Endothelial cell of umbilical vein (primary cell): ENCODE measurements around the gene AKAP13. TPM values are rescaled to one million over a fixed set of nuclear protein-coding genes. Genes with fewer than 3 reads are reported as not detected.

Source experiments
- BruUV-seq: library from RNA; stranded (reverse); fragments of 400-500 nt; replicated peaks from 2 replicates; lab custom pipeline; 2021; lab: Mats Ljungman, UMichigan
- CTCF ChIA-PET: fragments of 300-600, 350-600 bp; sonication (Branson Sonifier 250); formaldehyde crosslinking; loops from one replicate; lab custom pipeline; 2021; ENCODE audit warnings: antibody characterized with exemption, inconsistent platforms; lab: Charles Lee
- POLR2A ChIA-PET: fragments of 300-600, 350-600 bp; sonication (Branson Sonifier 250); formaldehyde crosslinking; loops from one replicate; lab custom pipeline; 2021; ENCODE audit warnings: antibody characterized with exemption, inconsistent platforms; lab: Charles Lee
- DNase-seq: peaks from one replicate; pipeline ENCODE4 v3.0.0-alpha.2; 2011; ENCODE audit warnings: low read depth, low spot score
- FAIRE-seq: peaks from 2 replicates; lab custom pipeline; 2011; peaks lifted over from hg19 to GRCh38; lab: Jason Lieb, UNC
- H2AFZ ChIP-seq: 2 replicates; pipeline ENCODE4 v1.6.0; 2012; ENCODE audit warnings: low read depth, low read length, control low read depth, inconsistent platforms
- H3K27ac ChIP-seq: 2 replicates; pipeline ENCODE4 v1.5.1; 2011; ENCODE audit warnings: low read depth, mild to moderate bottlenecking, control low read depth, low read length, moderate library complexity; ENCODE audit not compliant: insufficient read depth
- H3K27me3 ChIP-seq, 2 experiments: 2 replicates each; pipeline versions ENCODE4 v1.6.0 to v1.6.1; 2011; ENCODE audit warnings: low read length in 2 of 2, mixed read lengths in 1 of 2; ENCODE audit not compliant: control insufficient read depth in 2 of 2, insufficient read depth in 2 of 2
- H3K36me3 ChIP-seq, 2 experiments: 2 replicates in 1 of 2; 3 replicates in 1 of 2; pipeline ENCODE4 v1.5.1; 2011; ENCODE audit warnings: low read length in 2 of 2, mild to moderate bottlenecking in 1 of 2, moderate library complexity in 1 of 2; ENCODE audit not compliant: control insufficient read depth in 2 of 2, insufficient read depth in 2 of 2; ENCODE audit errors: extremely low read depth in 1 of 2
- H3K4me1 ChIP-seq: 3 replicates; pipeline ENCODE4 v1.5.1; 2011; ENCODE audit warnings: mild to moderate bottlenecking, low read length; ENCODE audit not compliant: control insufficient read depth, insufficient read depth; ENCODE audit errors: extremely low read depth
- H3K4me2 ChIP-seq: 2 replicates; pipeline ENCODE4 v1.6.1; 2011; ENCODE audit warnings: low read length, control low read depth, mixed read lengths; ENCODE audit not compliant: insufficient read depth
- H3K4me3 ChIP-seq, 3 experiments: fragments of 200-600 bp in 1 of 3; sonication (generic), shearing (Covaris generic) in 1 of 3; replicated peaks in 1 of 3; 2 replicates each; pipeline ENCODE4 v1.5.1; 2011 to 2016; ENCODE audit warnings: control low read depth in 3 of 3, low read length in 3 of 3, mild to moderate bottlenecking in 2 of 3, inconsistent platforms in 1 of 3, low read depth in 1 of 3, moderate library complexity in 1 of 3; ENCODE audit not compliant: insufficient read depth in 1 of 3
- H3K79me2 ChIP-seq: 2 replicates; pipeline ENCODE4 v1.6.0; 2012; ENCODE audit warnings: low read length, inconsistent platforms; ENCODE audit not compliant: control insufficient read depth, insufficient read depth
- H3K9ac ChIP-seq: replicated peaks from 2 replicates; pipeline ENCODE3; 2011; ENCODE audit warnings: low read length, control low read depth; ENCODE audit not compliant: insufficient read depth; ENCODE audit errors: extremely low read depth
- H3K9me1 ChIP-seq: replicated peaks from 3 replicates; pipeline ENCODE4 v1.6.0; 2011; ENCODE audit warnings: mild to moderate bottlenecking, low read length; ENCODE audit not compliant: control insufficient read depth, insufficient read depth; ENCODE audit errors: extremely low read depth
- H3K9me3 ChIP-seq: replicated peaks from 2 replicates; pipeline ENCODE4 v1.5.1; 2012; ENCODE audit warnings: low read length, inconsistent platforms; ENCODE audit not compliant: control insufficient read depth, insufficient read depth
- H4K20me1 ChIP-seq: replicated peaks from 2 replicates; pipeline ENCODE3; 2011; ENCODE audit warnings: mild to moderate bottlenecking, low read length; ENCODE audit not compliant: control insufficient read depth, insufficient read depth; ENCODE audit errors: extremely low read depth
- EZH2 ChIP-seq: IDR thresholded peaks from 2 replicates; pipeline ENCODE4 v1.6.1; 2012; ENCODE audit warnings: borderline replicate concordance, low read depth, mild to moderate bottlenecking, moderate library complexity, low read length, inconsistent platforms; ENCODE audit not compliant: severe bottlenecking
- JUN ChIP-seq: IDR thresholded peaks from 2 replicates; pipeline ENCODE4 v1.6.1; 2011; ENCODE audit warnings: borderline replicate concordance, low read depth; ENCODE audit not compliant: insufficient read length, insufficient read depth
- dilution Hi-C: fragments of 300-500 bp; cut with MboI; formaldehyde crosslinking; loops from one replicate; pipeline ENCODE4 v1.15.0; 2019; ENCODE audit warnings: low sequenced_read_pairs; ENCODE audit not compliant: extremely low pct_ligation_motif_present
- intact Hi-C: fragments of 100-400 bp; cut with micrococcal nuclease; formaldehyde crosslinking; loops from one replicate; pipeline ENCODE4 v1.10.0; 2022
- polyA plus RNA-seq, 4 experiments: library from polyadenylated mRNA; depleted of rRNA in 3 of 4; stranded (reverse) in 3 of 4; unstranded in 1 of 4; fragments of >200 nt; gene quantifications; 2 replicates each; pipeline versions ENCODE4 v1.2.1 to v1.2.3, GENCODE V29; 2011 to 2012; ENCODE audit warnings: missing spikeins in 1 of 4
- total RNA-seq: library from RNA; stranded (reverse); gene quantifications from 2 replicates; pipeline ENCODE4 v1.2.3, GENCODE V29; 2021

AKAP13 gene
- total and polyA plus RNA-seq, 2 donors (not counting 3 experiments of a cell fraction or from before 2014, with no cell fraction given): 22.8 to 87.8 TPM

DNA sequence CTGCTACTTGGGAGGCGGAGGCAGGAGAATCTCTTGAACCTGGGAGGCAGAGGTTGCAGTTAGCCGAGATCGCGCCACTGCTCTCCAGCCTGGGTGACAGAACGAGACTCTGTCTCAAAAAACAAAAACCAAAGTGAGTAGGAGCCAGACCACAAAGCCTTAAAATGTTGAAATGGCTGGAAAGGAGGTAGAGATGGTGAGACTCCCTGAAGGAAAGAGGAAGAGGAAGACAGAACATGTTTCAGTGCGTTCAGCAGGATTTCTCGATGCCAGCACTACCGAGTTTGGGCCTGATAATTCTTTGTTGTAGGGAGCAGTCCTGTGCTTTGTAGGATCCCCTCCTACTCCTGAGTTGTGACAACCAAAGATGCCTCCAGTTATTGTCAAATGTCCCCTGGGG lies 189.9 kb downstream of the AKAP13 start:
- FAIRE-seq (no peak), DNase-seq (no peak)
- Histone ChIP-seq H2AFZ (no peak overlapping the region), H3K27me3 (no peaks in the 10 kb centered on the region), H3K36me3 (no peaks in the 10 kb centered on the region), H4K20me1 (no peaks in the 10 kb centered on the region), H3K9me3 (no peaks in the 10 kb centered on the region), H3K27ac (no peak overlapping the region), H3K4me2 (no peak overlapping the region), H3K9ac (no peak overlapping the region), H3K4me1 (no peaks in the 10 kb centered on the region), H3K9me1 (no peaks in the 10 kb centered on the region), H3K4me3 (no peak overlapping the region), H3K79me2 (no peaks in the 10 kb centered on the region)
- POLR2A ChIA-PET: no interaction called here
- no peak for TF ChIP-seq JUN
- CTCF ChIA-PET: no interaction called here
- dilution Hi-C loops: no loop called here
- intact Hi-C loops: no loop called here
- no TSS peak for BruUV-seq

DNA sequence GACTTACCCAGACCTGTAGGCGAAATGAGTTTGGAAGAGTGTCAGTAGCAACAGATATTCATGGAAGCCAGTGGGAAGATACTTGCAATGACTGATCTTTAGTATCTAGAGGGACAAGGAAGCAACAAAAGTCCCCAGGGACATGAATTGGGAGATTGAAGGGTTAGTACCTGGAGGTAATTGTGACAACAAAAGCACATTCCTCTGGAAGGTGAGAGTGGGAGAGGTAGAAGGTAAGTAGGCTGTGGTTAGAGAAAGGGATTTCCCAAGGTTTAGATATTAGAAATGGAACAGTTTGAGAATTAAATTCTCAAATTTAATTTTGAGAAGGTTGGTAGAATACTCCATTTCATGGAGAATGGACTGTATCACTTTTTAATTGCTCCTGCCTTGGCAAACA lies 191.4 kb downstream of the AKAP13 start:
- no peaks in the 10 kb centered on the region for H3K79me2 ChIP-seq
- H3K9me1 ChIP-seq: no peaks in the 10 kb centered on the region
- H3K27me3 ChIP-seq: no peaks in the 10 kb centered on the region
- dilution Hi-C loops (no loop called here), intact Hi-C loops (no loop called here)
- H3K9ac ChIP-seq: no peak overlapping the region
- TF ChIP-seq EZH2: no peak
- H3K4me3 ChIP-seq: no peak overlapping the region
- DNase-seq: no peak
- FAIRE-seq: no peak
- H3K27ac ChIP-seq: no peak overlapping the region
- ChIA-PET POLR2A (no interaction called here), CTCF (no interaction called here)
- H3K9me3 ChIP-seq: no peaks in the 10 kb centered on the region
- no peaks in the 10 kb centered on the region for H4K20me1 ChIP-seq
- no peaks in the 10 kb centered on the region for H3K4me1 ChIP-seq
- H2AFZ ChIP-seq: no peak overlapping the region
- no peak overlapping the region for H3K4me2 ChIP-seq
- BruUV-seq: no TSS peak
- H3K36me3 ChIP-seq: no peaks in the 10 kb centered on the region
